ENCODE results near the gene CEP128. TPM values are rescaled to one million over a fixed set of nuclear protein-coding genes. Genes with fewer than 3 reads are reported as not detected.

Gene CEP128
- total and polyA plus RNA-seq, 7 donors = 0.79 to 2.3 (median 1.8) TPM

DNA sequence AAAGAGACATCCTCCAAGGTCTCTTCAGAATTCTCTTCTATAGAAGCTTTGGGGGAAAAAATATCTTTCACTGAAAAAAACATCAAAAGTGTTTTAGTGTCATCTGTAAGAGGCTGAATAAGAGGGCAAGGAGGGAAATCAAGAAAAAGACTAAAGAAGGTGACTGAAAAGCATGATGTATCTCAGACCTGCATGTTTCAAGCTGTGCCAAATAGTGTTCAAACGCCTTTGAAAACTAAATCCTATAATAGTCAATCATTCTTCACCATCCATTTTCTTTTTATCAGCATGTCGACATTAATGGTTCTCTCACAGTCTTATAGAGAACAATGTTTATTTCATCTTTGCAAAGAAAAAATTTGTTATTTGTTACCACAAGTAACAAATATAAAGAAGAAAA is 94.5 kb downstream of the CEP128 start:
- Histone ChIP-seq H3K4me3 (no peak overlapping the region), H3K9me3 (no peaks in the 10 kb centered on the region), H3K27me3 (ENCODE audit: insufficient read depth in 3 of 3, low read length in 2 of 3) (no peaks in the 10 kb centered on the region), H3K4me1 (peaks cover 14% of the 10 kb centered on the region), H3K36me3 (ENCODE audit: insufficient read depth in 1 of 2, low read depth in 1 of 2) (no peaks in the 10 kb centered on the region), H3K27ac (no peak overlapping the region)
- ATAC-seq = no peak
- no peak for DNase-seq
- 72 to 95% (median 92%) methylated on average over 2 of the region's 2 CpGs for WGBS, 3 donors
- no peak for TF ChIP-seq CTCF (IDR thresholded peaks at IDR 0.05)
- intact Hi-C loops (cut with DNase I) = loop anchor here in 1 of 2 donors (10.0 kb wide), 1 partner anchor 792 kb away; no protein-coding TSS in a partner anchor

- TF ChIP-seq CTCF (IDR thresholded peaks at IDR 0.05) = no peak
- Histone ChIP-seq H3K27me3 (ENCODE audit: insufficient read depth in 3 of 3, low read length in 2 of 3) (no peaks in the 10 kb centered on the region), H3K4me1 (peaks cover 14% of the 10 kb centered on the region), H3K27ac (no peak overlapping the region), H3K9me3 (no peaks in the 10 kb centered on the region), H3K36me3 (ENCODE audit: insufficient read depth in 1 of 2, low read depth in 1 of 2) (no peaks in the 10 kb centered on the region), H3K4me3 (no peak overlapping the region)
- 61 to 86% (median 63%) methylated on average over 4 of the region's 4 CpGs for WGBS, 3 donors
- ATAC-seq (no peak), DNase-seq (no peak)
- intact Hi-C loops (cut with DNase I) = loop anchor here in 1 of 2 donors (10.0 kb wide), 1 partner anchor 791 kb away; no protein-coding TSS in a partner anchor
Observed at GRCh38 chr14:80845856-80846255, 95.7 kb downstream of the CEP128 start.

GRCh38 chr14:80844872-80845271 is 96.7 kb downstream of the CEP128 start:
- Histone ChIP-seq H3K36me3 (ENCODE audit: insufficient read depth in 1 of 2, low read depth in 1 of 2) (no peaks in the 10 kb centered on the region), H3K27ac (no peak overlapping the region), H3K9me3 (no peaks in the 10 kb centered on the region), H3K27me3 (ENCODE audit: insufficient read depth in 3 of 3, low read length in 2 of 3) (no peaks in the 10 kb centered on the region), H3K4me1 (peaks cover 14% of the 10 kb centered on the region), H3K4me3 (no peak overlapping the region)
- intact Hi-C loops (cut with DNase I) = loop anchor here in 1 of 2 donors (10.0 kb wide), 1 partner anchor 790 kb away; no protein-coding TSS in a partner anchor
- ATAC-seq = no peak
- no peak for TF ChIP-seq CTCF (IDR thresholded peaks at IDR 0.05)
- DNase-seq = no peak
- 49 to 72% (median 56%) methylated on average over 2 of the region's 2 CpGs for WGBS, 3 donors

- DNase-seq (no peak), ATAC-seq (no peak)
- Histone ChIP-seq H3K9me3 (no peaks in the 10 kb centered on the region), H3K4me1 (peaks cover 5% of the 10 kb centered on the region), H3K36me3 (ENCODE audit: insufficient read depth in 1 of 2, low read depth in 1 of 2) (no peaks in the 10 kb centered on the region), H3K4me3 (no peak overlapping the region), H3K27me3 (ENCODE audit: insufficient read depth in 3 of 3, low read length in 2 of 3) (no peaks in the 10 kb centered on the region), H3K27ac (no peak overlapping the region)
- no peak for TF ChIP-seq CTCF (IDR thresholded peaks at IDR 0.05)
- intact Hi-C loops (cut with DNase I) = loop anchor here in 1 of 2 donors (10.0 kb wide), 1 partner anchor 785 kb away; no protein-coding TSS in a partner anchor
- WGBS, 3 donors = 76 to 97% (median 96%) methylated on average over 3 of the region's 3 CpGs
Observed at GRCh38 chr14:80839743-80840142, 101.8 kb downstream of the CEP128 start.

GRCh38 chr14:80809663-80810062 is 131.9 kb downstream of the CEP128 start:
- no peaks in the 10 kb centered on the region for H3K4me1 ChIP-seq
- ATAC-seq = no peak
- DNase-seq = no peak
- H3K27me3 ChIP-seq (ENCODE audit: insufficient read depth in 3 of 3, low read length in 2 of 3) = no peaks in the 10 kb centered on the region
- no peak overlapping the region for H3K4me3 ChIP-seq
- intact Hi-C loops (cut with DNase I) = no loop called here
- no peak overlapping the region for H3K27ac ChIP-seq
- no peaks in the 10 kb centered on the region for H3K36me3 ChIP-seq (ENCODE audit: insufficient read depth in 1 of 2, low read depth in 1 of 2)
- H3K9me3 ChIP-seq = no peaks in the 10 kb centered on the region
- no peak for TF ChIP-seq CTCF (IDR thresholded peaks at IDR 0.05)

Measured in psoas muscle (tissue), 8 donors.